Skin epidermis (tissue), 12 donors: ENCODE data around the gene SMAP1.
A peak's percentile ranks its signal among the peaks of the same experiment; 100 is the strongest.

ENCODE experiments used
- H3K27ac ChIP-seq, 21 experiments: fragments of 200-600 bp; sonication (generic) in 11 of 21; one replicate each; pipeline ENCODE4 v1.5.0; 2020; ENCODE audit warnings: mild to moderate bottlenecking in 3 of 21, inconsistent platforms in 2 of 21, moderate library complexity in 2 of 21
- H3K4me3 ChIP-seq, 7 experiments: fragments of 200-600 bp; sonication (generic) in 2 of 7; one replicate each; pipeline ENCODE4 v1.5.0; 2020; ENCODE audit warnings: inconsistent platforms in 2 of 7, mild to moderate bottlenecking in 2 of 7, moderate library complexity in 1 of 7

The SMAP1 gene

GRCh38 chr6:70872469-70872868 is 204.8 kb downstream of the SMAP1 start:
- no peak overlapping the region for H3K4me3 ChIP-seq
- no peak overlapping the region for H3K27ac ChIP-seq

- Histone ChIP-seq H3K27ac (no peak overlapping the region), H3K4me3 (no peak overlapping the region)
These were observed 206.7 kb downstream of the SMAP1 start for GRCh38 chr6:70874181-70874913.

DNA sequence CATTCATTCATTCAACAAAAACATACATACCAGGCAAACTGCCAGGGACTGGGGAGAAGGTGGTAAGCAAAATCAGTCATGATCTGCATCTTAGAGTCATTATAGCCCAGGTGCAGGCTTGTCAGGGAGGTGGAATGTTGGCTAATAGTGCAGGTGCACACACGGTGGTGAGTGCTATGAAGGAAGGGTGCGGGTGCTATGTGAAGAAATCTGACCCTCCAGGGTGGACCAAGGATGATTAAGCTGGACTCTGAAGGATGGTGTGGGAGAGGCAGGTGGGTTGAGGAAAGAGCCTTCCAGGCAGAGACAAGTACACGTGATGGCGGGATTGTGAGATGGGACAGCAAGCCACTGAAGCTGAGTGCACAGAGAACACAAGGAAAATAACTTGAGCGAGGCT is 211.8 kb downstream of the SMAP1 start:
- Histone ChIP-seq H3K4me3 (no peak overlapping the region), H3K27ac (no peak overlapping the region)

GRCh38 chr6:70884074-70884983 is 216.6 kb downstream of the SMAP1 start:
- Histone ChIP-seq H3K27ac (no peak overlapping the region), H3K4me3 (no peak overlapping the region)

DNA sequence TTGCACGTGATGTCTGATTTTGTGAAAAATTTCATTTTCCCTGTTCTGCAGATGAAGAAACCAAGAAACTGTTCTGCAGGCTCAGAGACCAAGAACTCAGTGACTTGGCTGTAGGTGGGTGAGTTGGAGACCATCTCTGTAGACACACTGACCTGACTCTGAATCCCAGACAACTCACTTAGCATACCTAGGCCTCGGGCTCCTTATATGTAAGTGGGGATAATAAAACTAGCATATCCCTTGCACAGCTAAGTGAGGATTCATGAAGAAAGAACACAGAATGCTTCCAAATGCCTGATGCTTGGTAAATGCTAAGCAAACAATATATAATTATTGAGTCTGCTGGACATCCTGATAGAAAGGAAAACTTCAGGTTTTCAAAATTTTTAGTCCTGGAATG is 218.4 kb downstream of the SMAP1 start:
- H3K27ac ChIP-seq: no peak overlapping the region
- H3K4me3 ChIP-seq: no peak overlapping the region

- H3K4me3 ChIP-seq: no peak overlapping the region
These were observed 219.0 kb downstream of the SMAP1 start for GRCh38 chr6:70886661-70887060.

DNA sequence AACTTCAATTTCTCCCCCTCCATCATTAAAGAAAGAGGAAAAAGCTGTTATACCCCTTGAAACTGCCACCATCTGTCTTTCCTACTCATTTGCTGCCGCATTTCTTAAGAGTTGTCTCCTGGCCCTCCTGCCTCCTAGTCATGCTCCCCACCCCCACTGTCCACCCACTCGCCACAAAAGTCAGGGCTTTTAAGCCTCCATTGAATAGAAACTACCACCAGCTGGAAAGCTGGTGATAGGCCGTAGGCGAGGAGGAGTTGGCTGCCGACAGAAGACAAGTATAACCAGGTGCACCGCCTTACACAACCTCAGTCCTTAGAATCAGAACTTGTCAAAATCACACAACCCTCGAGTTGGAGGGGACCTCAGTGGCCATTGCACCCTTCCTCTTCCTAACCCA is 221.6 kb downstream of the SMAP1 start:
- H3K4me3 ChIP-seq: no peak overlapping the region

More at GRCh38 chr6:70886661-70887060, 219.0 kb downstream of the SMAP1 start:
- H3K27ac ChIP-seq: no peak overlapping the region

GRCh38 chr6:70894001-70894400 is 226.3 kb downstream of the SMAP1 start:
- Histone ChIP-seq H3K27ac (no peak overlapping the region), H3K4me3 (no peak overlapping the region)

More for the DNA sequence above, 221.6 kb downstream of the SMAP1 start:
- peak overlapping the region in 1 of 21 experiments; percentile 31 for H3K27ac ChIP-seq

DNA sequence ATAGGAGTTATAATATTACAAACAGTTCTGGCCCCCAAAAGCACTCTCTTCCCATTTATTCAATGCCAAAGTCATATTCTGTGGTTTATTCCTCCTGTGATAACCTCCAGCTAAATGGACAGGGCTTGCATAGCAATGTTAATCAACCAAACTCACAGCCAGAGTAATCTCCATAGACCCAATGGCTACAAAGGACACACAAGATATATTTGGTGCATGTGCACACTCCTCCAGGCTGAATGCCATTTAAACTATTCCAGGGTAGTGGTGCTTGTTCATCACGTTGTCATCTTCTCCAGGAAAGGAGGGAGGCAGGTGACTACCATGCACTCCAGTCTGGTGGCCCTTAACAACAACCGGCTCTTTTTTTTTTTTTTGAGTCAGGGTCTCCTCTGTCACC is 232.4 kb downstream of the SMAP1 start:
- H3K4me3 ChIP-seq: no peak overlapping the region
- no peak overlapping the region for H3K27ac ChIP-seq

DNA sequence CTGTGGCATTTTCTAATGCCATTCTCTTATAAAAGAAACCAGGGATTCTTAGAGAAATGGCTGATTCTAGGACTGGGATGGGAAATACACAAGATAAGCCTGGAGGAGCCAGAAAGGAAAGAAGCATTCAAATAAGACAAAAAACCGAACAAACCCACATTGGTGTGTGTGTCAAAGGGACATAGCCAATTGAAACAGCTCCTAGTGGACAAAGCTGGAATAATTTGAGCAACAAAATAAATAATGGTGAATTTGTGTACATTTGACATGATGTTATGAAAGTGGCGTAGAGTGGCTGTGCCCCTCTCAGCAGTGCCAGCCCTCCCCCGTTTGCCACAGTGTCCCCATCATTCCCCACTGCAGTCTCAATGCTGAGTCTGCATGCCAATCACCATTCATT is 233.6 kb downstream of the SMAP1 start:
- Histone ChIP-seq H3K4me3 (no peak overlapping the region), H3K27ac (no peak overlapping the region)

- no peak overlapping the region for H3K4me3 ChIP-seq
- no peak overlapping the region for H3K27ac ChIP-seq
These were observed 236.2 kb downstream of the SMAP1 start for GRCh38 chr6:70903665-70904452.

DNA sequence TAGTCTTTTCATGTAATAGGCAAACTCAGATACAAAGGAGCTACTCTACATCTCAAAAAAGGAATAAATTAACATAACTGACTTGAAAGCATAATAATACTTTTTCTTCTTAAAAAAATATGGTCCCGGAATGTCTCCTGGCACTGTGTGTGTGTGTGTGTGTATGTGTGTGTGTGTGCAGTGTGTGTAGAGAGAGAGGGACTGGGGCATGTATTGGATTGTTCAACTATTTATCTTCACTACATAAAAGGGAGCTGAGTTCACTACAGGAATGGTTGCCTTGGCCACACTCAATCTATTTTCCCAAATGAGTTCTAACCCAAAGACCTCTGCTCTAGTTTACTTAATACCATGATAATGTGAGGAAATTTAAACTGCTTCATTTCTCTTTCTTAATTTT is 238.1 kb downstream of the SMAP1 start:
- H3K27ac ChIP-seq: no peak overlapping the region
- H3K4me3 ChIP-seq: no peak overlapping the region
